Mucosa of rectum (tissue), 2 donors: Measurements from ENCODE around the gene AKT1.

ENCODE experiments used
- H3K27ac ChIP-seq, 2 donors: one replicate each; pipeline ENCODE4 v1.7.0; 2013; ENCODE audit warnings: inconsistent platforms in 2 of 2, low read depth in 2 of 2, low read length in 2 of 2
- H3K27me3 ChIP-seq, 2 donors: one replicate each; pipeline ENCODE4 v1.7.0; 2013; ENCODE audit warnings: low read length in 2 of 2; ENCODE audit not compliant: control insufficient read depth in 2 of 2, insufficient read depth in 2 of 2
- H3K36me3 ChIP-seq, 2 donors: one replicate each; pipeline ENCODE4 v1.7.0; 2013; ENCODE audit warnings: low read length in 2 of 2; ENCODE audit not compliant: control insufficient read depth in 2 of 2, insufficient read depth in 2 of 2
- H3K4me1 ChIP-seq, 2 donors: one replicate each; pipeline ENCODE4 v1.7.0; 2013; ENCODE audit warnings: low read length in 2 of 2, mild to moderate bottlenecking in 1 of 2; ENCODE audit not compliant: control insufficient read depth in 2 of 2, insufficient read depth in 2 of 2
- H3K4me3 ChIP-seq, 2 donors: one replicate each; pipeline ENCODE4 v1.7.0; 2013; ENCODE audit warnings: low read length in 2 of 2
- H3K9ac ChIP-seq, 2 donors: one replicate each; pipeline ENCODE4 v1.7.0; 2013; ENCODE audit warnings: low read length in 2 of 2, low read depth in 1 of 2, mild to moderate bottlenecking in 1 of 2
- H3K9me3 ChIP-seq, 2 donors: one replicate each; pipeline ENCODE4 v1.7.0; 2013; ENCODE audit warnings: low read length in 2 of 2; ENCODE audit not compliant: control insufficient read depth in 2 of 2
- donor health status: healthy.
- donor health status: Normal muscosa, but diverticular disease.

Gene AKT1

DNA sequence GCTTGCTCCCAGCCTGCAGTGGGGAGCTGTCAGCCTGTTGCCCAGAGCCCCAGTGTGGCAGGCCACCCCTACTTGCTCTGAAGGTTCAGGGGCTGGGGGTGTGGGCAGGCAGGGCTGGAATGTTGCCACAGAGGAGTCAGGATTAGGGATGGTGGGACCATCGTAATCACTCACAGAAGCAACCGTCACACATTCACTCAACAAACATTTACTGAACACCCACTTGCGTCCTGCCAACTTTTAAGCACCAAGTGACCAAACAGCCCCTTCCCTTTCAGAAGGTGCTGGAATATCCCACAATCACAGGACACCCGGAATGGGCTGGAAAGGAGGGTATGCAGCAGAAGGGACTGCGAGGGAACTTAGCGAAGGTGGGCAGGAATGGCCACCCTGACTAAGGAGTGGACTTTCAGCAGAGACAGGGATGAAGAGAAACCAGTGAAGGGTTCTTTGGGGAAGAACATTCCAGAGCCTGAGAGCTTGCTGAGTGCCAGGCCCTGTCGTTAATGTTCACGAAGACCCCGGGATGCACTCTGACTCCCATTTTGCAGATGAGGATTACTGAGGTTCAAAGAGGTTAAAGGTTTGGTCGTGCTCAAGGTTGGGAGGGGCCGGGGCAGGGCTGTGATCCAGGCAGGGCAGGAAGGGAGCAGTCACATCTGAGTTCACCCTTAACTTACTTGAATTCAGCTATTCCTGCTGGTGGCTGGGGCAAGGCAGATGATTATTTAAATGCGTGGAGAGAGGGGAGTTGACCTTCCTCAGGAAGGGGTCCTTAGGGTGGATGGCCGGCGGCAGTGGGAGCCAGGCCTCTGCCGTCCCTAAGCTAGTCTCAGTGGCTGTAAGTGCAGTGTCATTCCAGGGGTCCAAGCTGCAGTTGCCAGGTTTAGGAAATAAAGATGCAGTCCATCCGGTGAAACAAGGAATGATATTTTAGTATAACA is 3.0 kb upstream of the AKT1 start:
- peak overlapping the region in 1 of 2 donors; percentile 24 for H3K9ac ChIP-seq
- H3K27me3 ChIP-seq, result no peaks in the 10 kb centered on the region
- no peaks in the 10 kb centered on the region for H3K36me3 ChIP-seq
- no peaks in the 10 kb centered on the region for H3K9me3 ChIP-seq
- peaks cover 48 to 58% of the 10 kb centered on the region in 2 donors for H3K4me1 ChIP-seq
- H3K4me3 ChIP-seq, result no peak overlapping the region
- peak overlapping the region; percentile 89 to 90 for H3K27ac ChIP-seq

DNA sequence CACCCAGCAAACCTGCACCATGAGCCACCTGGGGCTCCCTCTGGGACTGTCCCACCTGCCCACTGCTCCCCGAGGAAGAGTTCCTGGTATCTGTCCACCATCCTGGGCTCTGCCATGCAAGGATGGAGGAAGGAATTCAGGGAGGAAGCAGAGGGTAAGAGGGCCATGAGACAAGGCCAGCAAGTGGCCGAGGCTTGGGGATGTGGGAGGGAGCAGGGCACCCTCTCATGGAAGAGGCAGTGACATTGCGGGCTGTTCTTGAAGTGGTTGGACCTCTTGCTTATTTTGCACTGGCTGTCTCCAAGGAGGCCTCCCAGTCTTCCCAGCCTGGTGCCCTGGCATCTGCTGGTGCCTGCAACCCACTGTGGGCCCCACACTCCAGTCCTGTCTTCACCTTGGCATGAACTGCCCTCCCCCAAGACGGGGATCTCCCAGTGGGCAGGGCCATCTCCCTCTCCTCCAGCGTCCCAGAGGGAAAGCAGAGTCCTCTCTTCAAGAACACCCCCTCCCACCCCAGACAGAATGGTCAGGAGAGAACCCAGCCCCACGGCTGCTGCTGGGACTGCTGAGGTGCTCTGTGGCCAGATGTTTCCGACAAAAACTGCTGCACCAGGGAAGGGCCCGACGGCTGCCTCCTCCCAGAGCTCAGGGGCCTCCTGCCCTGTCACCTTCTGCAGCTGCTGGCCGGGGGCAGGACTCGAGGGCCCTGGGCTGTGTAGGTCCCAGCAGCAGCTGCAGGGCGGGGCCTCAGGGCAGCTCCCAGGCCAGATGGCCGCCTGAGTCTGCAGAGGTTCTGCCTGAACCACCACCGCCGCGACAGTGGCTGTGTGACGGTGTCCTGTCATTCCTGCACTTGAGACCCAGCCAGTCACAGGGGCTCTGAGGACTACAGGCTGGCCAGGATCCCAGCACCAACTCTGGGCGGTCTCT is 1.8 kb upstream of the AKT1 start:
- H3K4me3 ChIP-seq, result no peak overlapping the region
- peak overlapping the region in 1 of 2 donors; percentile 42 for H3K9ac ChIP-seq
- H3K36me3 ChIP-seq, result no peaks in the 10 kb centered on the region
- H3K27ac ChIP-seq, result peak overlapping the region; percentile 56 to 60
- H3K4me1 ChIP-seq, result peaks cover 50 to 69% of the 10 kb centered on the region in 2 donors
- no peaks in the 10 kb centered on the region for H3K27me3 ChIP-seq
- no peaks in the 10 kb centered on the region for H3K9me3 ChIP-seq

GRCh38 chr14:104796687-104797081 is 1.1 kb upstream of the AKT1 start:
- no peaks in the 10 kb centered on the region for H3K27me3 ChIP-seq
- H3K9me3 ChIP-seq, result no peaks in the 10 kb centered on the region
- peak overlapping the region in 1 of 2 donors; percentile 84 for H3K27ac ChIP-seq
- H3K4me1 ChIP-seq, result peaks cover 48 to 65% of the 10 kb centered on the region in 2 donors
- H3K36me3 ChIP-seq, result peaks cover 0 to 1% of the 10 kb centered on the region in 2 donors
- H3K9ac ChIP-seq, result peak overlapping the region in 1 of 2 donors; percentile 80
- no peak overlapping the region for H3K4me3 ChIP-seq

- no peaks in the 10 kb centered on the region for H3K9me3 ChIP-seq
- peaks cover 42 to 61% of the 10 kb centered on the region in 2 donors for H3K4me1 ChIP-seq
- peaks cover 0 to 6% of the 10 kb centered on the region in 2 donors for H3K36me3 ChIP-seq
- no peaks in the 10 kb centered on the region for H3K27me3 ChIP-seq
- H3K27ac ChIP-seq, result peak overlapping the region; percentile 79 to 84
- H3K9ac ChIP-seq, result peak overlapping the region; percentile 60 to 80
- peak overlapping the region; percentile 50 to 62 for H3K4me3 ChIP-seq
These were observed 486 bp upstream of the AKT1 start for GRCh38 chr14:104795781-104796686.

DNA sequence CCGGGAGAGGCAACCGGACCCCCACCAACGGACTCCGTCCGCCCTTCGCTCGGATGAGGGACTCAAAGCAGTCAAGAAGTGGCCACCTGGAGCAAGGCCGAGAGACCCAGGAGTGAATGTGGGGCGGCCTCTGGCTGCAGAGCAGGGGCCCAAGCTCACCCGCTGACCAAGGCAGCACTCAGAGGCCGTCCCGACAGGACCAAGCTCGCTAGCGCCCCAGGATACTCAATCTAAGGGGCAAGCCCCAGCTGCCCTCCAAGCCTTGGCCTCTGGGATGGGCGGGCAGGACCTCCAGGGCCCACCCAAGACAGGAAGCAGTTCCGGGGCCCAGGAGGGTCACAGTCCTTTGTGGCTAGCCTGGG is 936 bp downstream of the AKT1 start:
- Histone ChIP-seq H3K9me3 (no peaks in the 10 kb centered on the region), H3K27ac (peak overlapping the region; percentile 55 to 76), H3K4me1 (peaks cover 36 to 56% of the 10 kb centered on the region in 2 donors)

GRCh38 chr14:104794099-104794498 is 1.4 kb downstream of the AKT1 start:
- peak overlapping the region in 1 of 2 donors; percentile 76 for H3K27ac ChIP-seq
- peaks cover 36 to 51% of the 10 kb centered on the region in 2 donors for H3K4me1 ChIP-seq
- H3K27me3 ChIP-seq, result no peaks in the 10 kb centered on the region
- peaks cover 9 to 20% of the 10 kb centered on the region in 2 donors for H3K36me3 ChIP-seq
- peak overlapping the region; percentile 73 to 74 for H3K4me3 ChIP-seq
- peak overlapping the region; percentile 83 to 86 for H3K9ac ChIP-seq
- no peaks in the 10 kb centered on the region for H3K9me3 ChIP-seq

More for the DNA sequence above, 936 bp downstream of the AKT1 start:
- peak overlapping the region; percentile 83 to 86 for H3K9ac ChIP-seq
- no peaks in the 10 kb centered on the region for H3K27me3 ChIP-seq
- H3K4me3 ChIP-seq, result peak overlapping the region; percentile 73 to 74
- H3K36me3 ChIP-seq, result peaks cover 4 to 19% of the 10 kb centered on the region in 2 donors

DNA sequence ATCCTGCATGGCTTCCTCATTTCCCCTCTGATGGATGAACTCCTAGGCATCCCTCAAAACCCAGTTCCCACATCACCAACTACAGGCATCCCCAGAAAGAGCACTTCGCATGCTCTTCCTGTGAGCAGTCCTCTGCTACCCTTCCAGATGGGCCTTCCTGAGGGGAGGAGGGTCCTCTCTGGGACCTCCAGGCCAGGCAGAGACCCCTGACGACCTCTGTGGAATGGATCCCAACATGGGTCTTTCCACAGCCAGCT is 1.9 kb downstream of the AKT1 start:
- H3K27ac ChIP-seq, result no peak overlapping the region
- H3K9ac ChIP-seq, result peak overlapping the region in 1 of 2 donors; percentile 34
- H3K4me3 ChIP-seq, result peak overlapping the region; percentile 73 to 74
- H3K9me3 ChIP-seq, result no peaks in the 10 kb centered on the region
- peaks cover 36 to 50% of the 10 kb centered on the region in 2 donors for H3K4me1 ChIP-seq
- peaks cover 9 to 20% of the 10 kb centered on the region in 2 donors for H3K36me3 ChIP-seq
- no peaks in the 10 kb centered on the region for H3K27me3 ChIP-seq

DNA sequence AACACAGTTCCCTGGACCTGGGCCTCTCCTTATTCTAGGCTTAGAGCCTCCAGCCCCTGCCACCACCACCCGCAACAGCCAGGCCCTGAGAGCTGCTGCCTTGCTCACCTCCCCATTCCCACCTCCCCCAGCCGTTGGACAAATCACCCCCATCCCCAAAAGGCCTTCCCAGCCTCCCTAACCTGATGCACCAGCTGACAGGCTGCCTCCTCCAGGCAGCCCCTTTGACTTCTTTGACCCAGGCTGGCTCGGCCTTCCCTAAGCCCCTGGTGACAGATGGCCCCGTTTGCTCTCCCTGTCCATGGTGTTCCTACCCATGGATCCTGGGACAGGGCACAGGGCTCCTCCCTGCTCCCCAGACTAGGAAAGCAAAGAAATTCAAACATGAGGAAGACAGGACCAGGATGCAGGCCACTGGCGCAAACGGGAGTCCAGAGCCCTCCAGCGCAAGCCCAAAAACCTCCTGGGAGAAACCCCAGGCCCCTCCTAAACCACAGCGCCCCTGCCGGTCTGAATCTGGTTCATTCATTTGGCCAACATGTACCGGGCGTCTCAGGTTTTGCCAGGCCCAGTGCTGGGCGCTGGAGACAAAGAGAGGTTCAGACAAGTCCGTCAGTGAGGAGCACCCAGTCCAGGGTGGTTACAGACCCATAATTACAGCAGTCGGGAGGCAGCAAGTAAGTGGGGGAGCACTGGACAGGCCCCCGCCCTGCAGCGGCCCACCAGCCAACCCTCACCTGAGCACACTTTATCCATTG is 2.4 kb downstream of the AKT1 start:
- no peaks in the 10 kb centered on the region for H3K27me3 ChIP-seq
- H3K4me1 ChIP-seq, result peaks cover 37 to 50% of the 10 kb centered on the region in 2 donors
- H3K36me3 ChIP-seq, result peaks cover 9 to 20% of the 10 kb centered on the region in 2 donors
- no peaks in the 10 kb centered on the region for H3K9me3 ChIP-seq
- peak overlapping the region in 1 of 2 donors; percentile 34 for H3K9ac ChIP-seq
- H3K4me3 ChIP-seq, result peak overlapping the region in 1 of 2 donors; percentile 74
- H3K27ac ChIP-seq, result no peak overlapping the region
